ENCODE data around the gene SELENBP1.
"Not testable (repeated sequence)": the region's sequence is repeated elsewhere in the genome, so short reads cannot be mapped to it uniquely, and the experiment has no call there.

Gene SELENBP1

DNA sequence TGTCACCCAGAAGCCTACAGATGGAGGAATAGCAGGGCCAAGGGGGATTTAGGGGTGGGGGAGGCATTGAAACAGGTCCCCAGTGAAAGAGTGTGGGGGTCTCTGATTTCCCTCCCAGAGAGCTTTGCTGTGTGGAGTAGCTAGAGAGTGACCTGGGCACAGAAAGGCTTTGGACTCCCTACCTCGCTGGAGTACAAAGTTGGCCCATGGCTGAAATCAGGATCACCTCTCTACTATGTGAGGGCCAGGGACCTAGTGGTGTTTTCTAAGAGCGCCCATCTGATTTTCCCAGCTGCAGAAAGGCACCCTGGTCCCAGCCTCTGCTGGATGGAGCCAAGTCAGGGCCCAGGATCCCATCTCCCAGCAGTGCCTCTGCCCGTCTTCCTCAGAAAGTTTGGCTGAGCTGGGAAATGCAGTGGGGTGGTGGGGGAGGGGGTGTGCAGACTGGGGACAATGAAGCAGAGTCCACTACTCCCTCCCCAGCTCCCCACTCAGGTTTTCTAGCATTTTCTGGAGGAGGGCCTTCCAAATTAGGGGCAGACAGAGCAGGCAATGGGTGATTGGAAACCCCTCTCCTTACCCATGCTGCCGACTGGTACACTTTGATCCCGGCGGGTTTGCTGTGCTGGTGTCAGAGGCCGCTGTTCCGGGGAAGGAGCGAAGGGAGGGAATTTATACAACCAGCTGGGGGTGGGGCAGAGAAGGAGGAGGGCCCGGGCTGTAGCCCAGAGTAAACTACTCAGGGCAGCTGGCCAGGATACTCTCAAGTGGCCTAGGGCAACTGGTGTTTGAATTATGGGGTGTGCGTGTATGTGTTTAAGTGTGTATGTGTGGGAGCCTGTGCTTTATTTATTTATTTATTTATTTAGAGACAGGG, at the start of gene SELENBP1:
SELENBP1 (minus strand) TSS at position 648 of the 877 bp plus-strand sequence; CDS start at position 584, 64 bp downstream.
- no peak for DNase-seq (ENCODE audit: low read depth in 2 of 2)

GRCh38 chr1:151419819-151420218, 47.3 kb upstream of the SELENBP1 start:
- DNase-seq (ENCODE audit: low read depth in 2 of 2): no peak

DNA sequence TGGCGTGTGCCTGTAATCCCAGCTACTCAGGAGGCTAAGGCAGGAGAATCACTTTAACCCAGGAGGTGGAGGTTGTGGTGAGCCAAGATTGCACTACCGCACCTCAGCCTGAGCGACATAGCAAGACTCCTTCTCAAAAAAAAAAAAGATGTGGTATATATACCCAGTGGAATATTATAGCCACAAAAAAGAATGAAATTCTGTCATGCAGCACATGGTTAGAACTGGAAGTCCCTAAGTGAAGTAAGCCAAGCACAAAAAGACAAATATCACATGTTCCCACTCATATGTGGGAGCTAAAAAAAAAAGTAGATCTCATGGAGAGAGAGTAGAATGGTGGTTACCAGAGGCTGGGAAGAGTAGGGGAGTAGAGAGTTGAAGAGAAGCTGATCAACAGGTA, 45.6 kb upstream of the SELENBP1 start:
- no peak for DNase-seq (ENCODE audit: low read depth in 2 of 2)

GRCh38 chr1:151416231-151416630, 43.7 kb upstream of the SELENBP1 start:
- DNase-seq (ENCODE audit: low read depth in 2 of 2): no peak

GRCh38 chr1:151411884-151412283, 39.4 kb upstream of the SELENBP1 start:
- no peak for DNase-seq (ENCODE audit: low read depth in 2 of 2)

GRCh38 chr1:151408891-151409290, 36.4 kb upstream of the SELENBP1 start:
- DNase-seq (ENCODE audit: low read depth in 2 of 2): no peak

DNA sequence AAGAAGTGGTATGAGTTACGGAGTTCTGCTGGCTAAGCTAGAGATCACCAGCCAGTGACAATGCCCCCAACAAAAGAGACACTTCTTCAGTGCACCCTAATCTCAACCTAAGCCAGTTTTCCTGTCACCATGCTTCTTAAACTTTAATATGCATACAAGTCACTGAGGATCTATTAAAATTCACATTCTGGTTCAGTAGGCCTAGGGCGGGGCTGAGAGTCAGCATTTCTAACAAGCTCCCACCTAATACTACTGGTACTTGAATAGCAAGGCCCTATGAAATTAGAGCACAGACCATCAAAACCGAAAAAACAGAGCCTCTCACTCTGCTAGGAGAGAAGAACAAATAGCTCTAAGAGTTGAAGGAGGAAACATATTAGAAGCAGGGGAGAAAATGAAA, 34.8 kb upstream of the SELENBP1 start:
- no peak for DNase-seq (ENCODE audit: low read depth in 2 of 2)

DNA sequence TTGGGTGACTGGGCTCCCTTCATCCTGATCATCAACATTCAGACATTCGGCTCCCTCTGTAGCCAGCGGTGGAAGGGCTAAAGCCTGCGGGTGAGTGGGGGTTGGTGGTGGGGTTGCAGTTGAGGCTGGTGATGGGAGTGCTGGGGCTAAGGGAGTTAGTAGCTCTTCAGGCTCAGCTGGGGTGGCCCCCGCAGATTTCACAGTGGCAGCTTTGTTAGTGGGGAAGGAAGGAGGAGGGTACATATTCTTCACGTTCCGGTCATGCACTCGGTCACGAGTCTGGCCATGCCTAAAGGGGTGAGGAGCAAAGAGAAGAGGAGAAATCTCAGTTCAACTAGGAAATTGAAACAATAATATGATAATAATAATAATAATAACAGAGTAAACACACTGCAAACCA, 33.7 kb upstream of the SELENBP1 start:
- no peak for DNase-seq (ENCODE audit: low read depth in 2 of 2)

DNA sequence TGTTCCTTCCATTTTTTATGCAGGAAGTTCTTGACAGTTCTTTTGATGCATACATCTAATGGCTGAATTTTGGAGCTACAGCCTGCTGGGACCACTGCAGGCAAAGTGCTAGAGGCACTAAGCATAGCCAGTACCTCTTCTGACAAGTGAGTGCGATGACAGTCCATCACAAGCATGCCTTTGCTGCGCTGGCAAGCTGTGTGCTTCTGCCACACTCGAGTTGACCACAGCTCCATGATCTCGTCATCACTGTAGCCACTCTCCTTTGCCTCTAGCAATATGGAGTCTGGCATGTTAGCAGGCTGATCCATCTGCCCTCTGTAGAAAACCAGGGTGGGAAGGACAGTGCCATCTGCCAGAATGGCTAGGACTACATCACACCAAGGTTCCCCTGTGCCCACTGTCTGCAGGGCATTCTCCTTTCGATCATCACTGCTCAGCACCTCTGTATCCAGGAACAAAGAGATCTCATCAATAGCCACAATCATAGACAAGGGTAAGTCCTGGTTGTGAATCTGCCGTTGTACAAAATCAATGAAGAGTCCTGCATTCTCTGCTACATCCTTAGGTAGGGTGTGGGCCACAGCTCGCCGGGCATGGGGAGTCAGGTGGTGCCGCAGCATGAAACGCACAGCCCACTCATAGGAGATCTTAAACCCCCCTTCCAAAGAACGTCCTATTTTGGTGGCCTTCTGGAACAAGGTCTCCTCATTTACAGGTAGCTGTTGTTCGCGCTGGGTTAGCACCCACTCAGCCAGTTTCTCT, 32.9 kb upstream of the SELENBP1 start:
- no peak for DNase-seq (ENCODE audit: low read depth in 2 of 2)

GRCh38 chr1:151403612-151404011, 31.1 kb upstream of the SELENBP1 start:
- no peak for DNase-seq (ENCODE audit: low read depth in 2 of 2)

DNA sequence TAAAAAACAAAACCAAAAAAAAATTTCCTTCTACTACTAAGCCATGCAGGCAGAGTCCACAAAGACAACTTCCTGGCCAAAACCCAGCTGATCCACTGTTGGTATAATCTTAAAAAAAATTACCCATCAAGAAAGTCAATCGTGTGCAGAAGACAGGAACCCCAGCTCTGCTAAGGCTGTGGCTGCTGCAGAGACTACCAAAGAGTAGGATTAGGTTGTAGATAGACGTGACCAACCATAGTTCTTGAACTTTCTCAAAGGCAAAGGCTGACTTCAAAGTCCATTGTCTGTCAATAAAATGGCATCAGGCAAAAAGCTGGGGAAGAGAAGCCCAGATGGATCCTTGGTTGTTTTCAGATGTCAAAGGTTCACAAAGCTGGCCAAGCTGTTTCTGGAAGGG, 30.3 kb upstream of the SELENBP1 start:
- no peak for DNase-seq (ENCODE audit: low read depth in 2 of 2)

GRCh38 chr1:151401860-151402259, 29.4 kb upstream of the SELENBP1 start:
- DNase-seq (ENCODE audit: low read depth in 2 of 2): no peak

DNA sequence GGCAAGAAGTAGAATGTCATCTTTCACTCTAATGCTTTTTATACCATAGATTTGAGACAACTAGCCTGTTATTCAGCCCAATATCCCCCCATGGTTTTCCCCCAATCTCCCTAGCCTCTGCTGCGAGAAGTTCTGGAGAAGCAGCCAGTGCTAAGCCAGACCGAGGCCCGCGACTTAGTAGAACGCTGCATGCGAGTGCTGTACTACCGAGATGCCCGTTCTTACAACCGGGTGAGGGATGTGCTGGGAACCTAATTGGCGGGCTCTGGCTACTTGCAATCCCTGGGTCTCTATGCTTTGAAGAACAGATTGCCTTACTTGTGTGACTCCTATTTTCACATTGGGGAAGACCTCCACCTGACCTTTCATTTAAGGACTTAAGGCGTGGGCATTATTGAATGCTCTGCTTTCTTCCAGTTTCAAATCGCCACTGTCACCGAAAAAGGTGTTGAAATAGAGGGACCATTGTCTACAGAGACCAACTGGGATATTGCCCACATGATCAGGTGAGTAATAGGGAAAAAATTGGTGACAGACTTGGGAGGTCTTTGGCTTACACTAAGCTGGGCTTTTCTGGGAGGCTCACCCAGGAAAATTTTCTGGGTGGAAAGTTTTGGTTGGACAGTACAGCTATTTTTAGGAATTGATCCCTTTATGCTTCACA, 28.8 kb upstream of the SELENBP1 start:
- no peak for DNase-seq (ENCODE audit: low read depth in 2 of 2)

GRCh38 chr1:151399324-151400171, 27.0 kb upstream of the SELENBP1 start, which contains the start of gene PSMB4:
PSMB4 (plus strand) TSS chr1:151399573; CDS start chr1:151399588, 15 bp downstream.
- DNase-seq (ENCODE audit: low read depth in 2 of 2): peak; percentile 61 to 65

GRCh38 chr1:151396265-151396664, 23.8 kb upstream of the SELENBP1 start:
- DNase-seq (ENCODE audit: low read depth in 2 of 2): not testable (repeated sequence)

DNA sequence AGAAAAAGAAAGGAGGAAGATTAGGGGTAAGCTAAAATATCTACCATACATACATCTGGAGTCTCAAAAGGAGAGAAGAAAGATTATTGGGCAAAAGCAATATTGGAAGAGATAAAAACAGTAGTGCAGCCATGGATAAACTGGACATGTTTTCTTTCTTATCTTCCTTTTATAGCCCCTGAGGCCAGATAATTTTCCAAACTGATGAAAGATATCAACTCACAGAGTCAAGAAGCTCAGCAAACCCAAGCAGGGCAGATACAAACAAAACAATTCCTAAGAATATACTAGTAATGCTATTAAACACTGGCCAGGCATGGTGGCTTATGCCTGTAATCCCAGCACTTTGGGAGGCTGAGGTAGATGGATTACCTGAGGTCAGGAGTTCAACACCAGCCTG, 21.1 kb upstream of the SELENBP1 start:
- DNase-seq (ENCODE audit: low read depth in 2 of 2): no peak

DNA sequence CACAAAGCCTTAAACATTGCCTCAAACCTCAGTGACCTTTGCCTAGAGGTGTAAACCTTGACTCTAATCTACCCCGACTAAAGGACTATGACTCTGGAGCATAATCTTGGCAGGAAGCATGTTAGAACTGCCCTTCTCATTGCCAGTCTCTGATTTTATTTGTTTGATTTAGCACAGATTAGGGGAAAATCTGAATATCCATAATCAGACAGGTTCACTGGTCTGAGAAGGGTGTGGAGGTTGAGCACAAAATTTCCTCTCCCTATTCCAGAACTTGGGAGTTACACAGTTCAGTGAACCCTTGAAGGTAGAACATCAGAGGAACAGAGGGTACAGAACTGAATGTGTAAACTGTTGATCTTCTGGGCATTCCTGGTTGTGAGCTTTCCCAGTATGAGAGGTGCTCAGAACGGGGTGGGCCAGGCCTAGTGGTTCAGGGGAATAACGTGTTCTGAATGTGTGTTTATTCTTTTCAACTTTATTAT, 18.6 kb upstream of the SELENBP1 start:
- no peak for DNase-seq (ENCODE audit: low read depth in 2 of 2)

- DNase-seq (ENCODE audit: low read depth in 2 of 2): not testable (repeated sequence)
Measured at GRCh38 chr1:151390221-151391078, 17.9 kb upstream of the SELENBP1 start.

DNA sequence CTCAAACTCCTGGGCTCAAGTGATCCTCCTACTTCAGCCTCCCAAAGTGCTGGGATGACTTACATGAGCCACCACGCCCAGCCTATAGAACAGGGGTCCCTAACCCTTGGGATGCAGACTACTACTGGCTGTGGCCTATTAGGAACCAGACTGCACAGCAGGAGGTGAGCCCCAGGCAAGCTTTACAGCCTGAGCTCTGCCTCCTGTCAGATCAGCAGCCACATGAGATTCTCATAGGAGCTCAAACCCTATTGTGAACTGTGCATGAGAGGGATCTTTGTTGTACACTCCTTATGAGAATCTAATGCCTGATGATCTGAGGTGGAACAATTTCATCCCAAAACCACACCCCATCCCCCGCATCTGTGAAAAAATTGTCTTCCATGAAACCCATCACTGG, 13.5 kb upstream of the SELENBP1 start:
- DNase-seq (ENCODE audit: low read depth in 2 of 2): no peak

- no peak for DNase-seq (ENCODE audit: low read depth in 2 of 2)
Measured at GRCh38 chr1:151384584-151384983, 12.1 kb upstream of the SELENBP1 start.
